Measurements from ENCODE around the gene CST9. TPM values are rescaled to one million over a fixed set of nuclear protein-coding genes. Genes with fewer than 3 reads are reported as not detected.

The CST9 gene
- total RNA-seq, 1 experiment from 2014 or later = not detected

DNA sequence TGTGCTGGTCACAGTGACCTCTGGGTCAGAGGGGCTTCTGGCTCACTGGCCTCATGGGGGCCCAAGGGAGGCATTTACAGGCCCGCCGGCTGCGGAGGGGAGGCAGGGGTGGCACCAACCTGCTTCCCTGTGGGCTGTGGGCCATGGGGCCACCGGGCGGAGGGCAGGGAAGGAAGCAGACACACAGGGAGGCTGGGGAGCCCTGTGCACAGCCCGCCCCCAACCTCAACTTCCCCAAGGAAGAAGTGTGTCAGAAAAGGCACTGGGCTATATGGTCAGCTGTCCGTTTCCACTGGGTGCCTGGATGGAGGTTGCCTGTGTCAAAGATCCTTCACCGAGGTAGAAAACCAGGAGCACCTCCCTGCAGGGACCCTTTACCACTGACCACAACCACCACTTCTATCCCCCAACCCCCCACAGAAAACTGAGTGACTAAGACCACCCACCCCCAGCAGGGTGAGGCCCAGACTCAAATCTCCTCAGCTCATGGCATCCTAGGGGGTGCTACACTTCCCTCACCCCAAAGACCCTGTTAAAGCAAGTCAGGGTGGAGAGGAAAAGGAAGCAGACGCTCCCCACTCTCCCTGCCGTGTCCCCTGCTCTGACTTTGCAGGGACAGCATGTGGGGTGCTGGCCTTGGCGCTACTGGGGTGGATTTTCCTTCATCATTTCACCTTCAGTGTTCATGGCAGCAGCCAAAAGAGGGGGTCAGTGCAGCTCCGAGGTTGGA lies 26.4 kb upstream of the CST9 start:
- Histone ChIP-seq H3K4me3 (ENCODE audit: low read depth in 2 of 2, low read length in 2 of 2) (no peak overlapping the region), H3K4me1 (ENCODE audit: control insufficient read depth, insufficient read depth, low read length) (peaks cover 8% of the 10 kb centered on the region), H3K36me3 (ENCODE audit: control insufficient read depth, insufficient read depth, low read length) (no peaks in the 10 kb centered on the region), H3K27ac (ENCODE audit: low read length) (no peak overlapping the region), H3K27me3 (ENCODE audit: control insufficient read depth, insufficient read depth, low read length) (no peaks in the 10 kb centered on the region), H3K9me3 (ENCODE audit: control insufficient read depth, insufficient read depth, low read depth, low read length) (no peaks in the 10 kb centered on the region)
- no peak for TF ChIP-seq REST (IDR thresholded peaks at IDR 0.05; ENCODE audit: insufficient read depth in 1 of 2, low read depth in 2 of 2, low read length in 1 of 2)
- no peak for TF ChIP-seq CTCF (IDR thresholded peaks at IDR 0.05)
- no peak for TF ChIP-seq TCF7L2 (IDR thresholded peaks at IDR 0.05; ENCODE audit: low read depth, low read length)
- TF ChIP-seq POLR2AphosphoS5 (IDR thresholded peaks at IDR 0.05; ENCODE audit: low read depth, low read length) = no peak
- TF ChIP-seq SIN3A (IDR thresholded peaks at IDR 0.05; ENCODE audit: borderline replicate concordance, insufficient read depth, low read depth, low read length) = no peak
- ATAC-seq (no peak), DNase-seq (ENCODE audit: low read depth, low spot score) (no peak)
- ChIA-PET POLR2A (no interaction called here), CTCF (no interaction called here)
- intact Hi-C loops (cut with micrococcal nuclease; ENCODE audit: unreplicated experiment) = no loop called here
- in situ Hi-C loops (cut with HindIII; ENCODE audit: low pct_unique_long_range_greater_than_20kb, low sequenced_read_pairs) = no loop called here
- BruUV-seq (replicated peaks) = no TSS peak

- H3K27me3 ChIP-seq (ENCODE audit: control insufficient read depth, insufficient read depth, low read length) = no peaks in the 10 kb centered on the region
- H3K4me3 ChIP-seq (ENCODE audit: low read depth in 2 of 2, low read length in 2 of 2) = no peak overlapping the region
- H3K36me3 ChIP-seq (ENCODE audit: control insufficient read depth, insufficient read depth, low read length) = no peaks in the 10 kb centered on the region
- no TSS peak for BruUV-seq (replicated peaks)
- DNase-seq (ENCODE audit: low read depth, low spot score) (no peak), ATAC-seq (no peak)
- POLR2A ChIA-PET = no interaction called here
- in situ Hi-C loops (cut with HindIII; ENCODE audit: low pct_unique_long_range_greater_than_20kb, low sequenced_read_pairs) (no loop called here), intact Hi-C loops (cut with micrococcal nuclease; ENCODE audit: unreplicated experiment) (no loop called here)
- TF ChIP-seq TCF7L2 (IDR thresholded peaks at IDR 0.05; ENCODE audit: low read depth, low read length) = no peak
- no peak for TF ChIP-seq REST (IDR thresholded peaks at IDR 0.05; ENCODE audit: insufficient read depth in 1 of 2, low read depth in 2 of 2, low read length in 1 of 2)
- TF ChIP-seq CTCF (IDR thresholded peaks at IDR 0.05) = no peak
- TF ChIP-seq SIN3A (IDR thresholded peaks at IDR 0.05; ENCODE audit: borderline replicate concordance, insufficient read depth, low read depth, low read length) = no peak
- no peak for TF ChIP-seq POLR2AphosphoS5 (IDR thresholded peaks at IDR 0.05; ENCODE audit: low read depth, low read length)
- H3K27ac ChIP-seq (ENCODE audit: low read length) = no peak overlapping the region
- no peaks in the 10 kb centered on the region for H3K9me3 ChIP-seq (ENCODE audit: control insufficient read depth, insufficient read depth, low read depth, low read length)
- CTCF ChIA-PET = no interaction called here
- peaks cover 2% of the 10 kb centered on the region; the same call in 1 of the 2 replicates for H3K4me1 ChIP-seq (ENCODE audit: control insufficient read depth, insufficient read depth, low read length)
Observed at GRCh38 chr20:23631226-23631822, 25.6 kb upstream of the CST9 start.

All from Panc1 (cell line).